K562 (cell line): Measurements from ENCODE around the gene TXNRD2. TPM values are rescaled to one million over a fixed set of nuclear protein-coding genes. Genes with fewer than 3 reads are reported as not detected.

Experiments used
- ATAC-seq: fragments of 200-7000 bp; cut with Tn5 transposase; 3 replicates; pipeline ENCODE4 v1.9.1; 2020; ENCODE audit warnings: moderate library complexity
- BruUV-seq: library from RNA; stranded (reverse); fragments of 400-500 nt; replicated peaks from 2 replicates; lab custom pipeline; 2021; lab: Mats Ljungman, UMichigan
- CTCF ChIA-PET: fragments of 300-600 bp; formaldehyde crosslinking; extraction: SDS; loops from one replicate; lab custom pipeline; 2021; ENCODE audit warnings: low intra/inter-chr PET ratio; lab: Yijun Ruan, JAX
- POLR2A ChIA-PET: fragments of 300-600, 350-650 bp; sonication (Branson Sonifier 250); formaldehyde crosslinking; extraction: SDS; loops from one replicate; lab custom pipeline; 2021; ENCODE audit warnings: antibody characterized with exemption, inconsistent platforms; lab: Yijun Ruan, JAX
- DNase-seq, 4 experiments: peaks; one replicate each; pipeline versions ENCODE4 v3.0.0 to v3.0.0-alpha.2; 2011 to 2018; ENCODE audit warnings: low spot score in 3 of 4, mixed read lengths in 3 of 4; ENCODE audit errors: extremely low read depth in 1 of 4
- FAIRE-seq: peaks from 2 replicates; lab custom pipeline; 2011; peaks lifted over from hg19 to GRCh38; lab: Jason Lieb, UNC
- H2AFZ ChIP-seq: 2 replicates; pipeline ENCODE4 v1.6.0; 2011; ENCODE audit warnings: low read depth, low read length, control low read depth, inconsistent platforms
- H3K27ac ChIP-seq: fragments of 200-600 bp; 3 replicates; pipeline ENCODE4 v1.8.0; 2011; ENCODE audit warnings: low read depth, mild to moderate bottlenecking, control low read depth, inconsistent platforms, low read length, moderate library complexity, mixed read lengths; ENCODE audit errors: extremely low read depth
- H3K27me3 ChIP-seq, 2 experiments: fragments of 300-600 bp in 1 of 2; 2 replicates in 1 of 2; 3 replicates in 1 of 2; pipeline versions ENCODE4 v1.6.0 to v1.8.0; 2011; ENCODE audit warnings: inconsistent platforms in 2 of 2, low read length in 2 of 2, mild to moderate bottlenecking in 1 of 2, mixed read lengths in 1 of 2, moderate library complexity in 1 of 2; ENCODE audit not compliant: control insufficient read depth in 2 of 2, insufficient read depth in 2 of 2
- H3K36me3 ChIP-seq: fragments of 300-600 bp; 3 replicates; pipeline ENCODE4 v1.8.0; 2011; ENCODE audit warnings: mild to moderate bottlenecking, low read length, inconsistent platforms; ENCODE audit not compliant: control insufficient read depth, insufficient read depth
- H3K4me1 ChIP-seq, 2 experiments: fragments of 200-600 bp in 1 of 2; replicated peaks in 1 of 2; 2 replicates in 1 of 2; 3 replicates in 1 of 2; pipeline versions ENCODE4 v1.5.1 to v1.8.0; 2011; ENCODE audit warnings: inconsistent platforms in 2 of 2, low read length in 2 of 2, mild to moderate bottlenecking in 1 of 2, mixed read lengths in 1 of 2, moderate library complexity in 1 of 2; ENCODE audit not compliant: control insufficient read depth in 2 of 2, insufficient read depth in 2 of 2
- H3K4me2 ChIP-seq: 2 replicates; pipeline ENCODE4 v1.6.1; 2011; ENCODE audit warnings: low read length, control low read depth, inconsistent platforms, mixed read lengths; ENCODE audit not compliant: insufficient read depth
- H3K4me3 ChIP-seq: fragments of 200-600 bp; sonication (generic), shearing (Covaris generic); 2 replicates; pipeline ENCODE4 v1.5.1; 2016; ENCODE audit warnings: control low read depth, inconsistent platforms
- H3K79me2 ChIP-seq: fragments of 200-600 bp; 3 replicates; pipeline ENCODE4 v1.8.0; 2011; ENCODE audit warnings: low read length, inconsistent platforms; ENCODE audit not compliant: control insufficient read depth, insufficient read depth
- H3K9ac ChIP-seq, 2 experiments: 2 replicates each; pipeline versions ENCODE4 v1.6.0 to v1.6.1; 2011; ENCODE audit warnings: low read depth in 2 of 2, low read length in 2 of 2, control low read depth in 1 of 2, inconsistent platforms in 1 of 2, mild to moderate bottlenecking in 1 of 2, mixed read lengths in 1 of 2; ENCODE audit not compliant: insufficient read depth in 1 of 2
- H3K9me1 ChIP-seq: one replicate; pipeline ENCODE4 v1.6.0; 2011; ENCODE audit warnings: inconsistent platforms, mild to moderate bottlenecking, low read length, moderate library complexity; ENCODE audit not compliant: control insufficient read depth, insufficient read depth
- H3K9me3 ChIP-seq: replicated peaks from 2 replicates; pipeline ENCODE4 v1.5.1; 2011; ENCODE audit warnings: low read depth, low read length, inconsistent platforms; ENCODE audit not compliant: control insufficient read depth, insufficient read depth
- H4K20me1 ChIP-seq: replicated peaks from 2 replicates; pipeline ENCODE4 v1.6.1; 2011; ENCODE audit warnings: low read length, inconsistent platforms, mixed read lengths; ENCODE audit not compliant: control insufficient read depth, insufficient read depth
- ETS1 ChIP-seq: conservative IDR thresholded peaks from 2 replicates; pipeline ENCODE4 v1.6.1; 2011; ENCODE audit warnings: low read depth, mild to moderate bottlenecking, low read length; ENCODE audit not compliant: control insufficient read depth
- MAFK ChIP-seq: IDR thresholded peaks from 2 replicates; pipeline ENCODE4 v1.6.1; 2011; ENCODE audit warnings: low read length, improper control_type of control experiment
- PHF8 ChIP-seq: fragments of 200-600 bp; sonication (generic); IDR thresholded peaks from 2 replicates; pipeline ENCODE4 v1.6.1; 2012; ENCODE audit warnings: mixed run types, mild to moderate bottlenecking, inconsistent platforms, low read length, moderate library complexity, borderline replicate concordance
- RBBP5 ChIP-seq: fragments of 200-600 bp; sonication (generic); IDR thresholded peaks from 2 replicates; pipeline ENCODE4 v1.6.1; 2012; ENCODE audit warnings: borderline replicate concordance, mild to moderate bottlenecking, low read length, control low read depth, inconsistent platforms; ENCODE audit not compliant: insufficient read depth, poor library complexity, severe bottlenecking
- RBM22 ChIP-seq: fragments of 200-400 bp; formaldehyde crosslinking; IDR thresholded peaks from 2 replicates; pipeline ENCODE4 v1.6.1; 2018; ENCODE audit warnings: low read length, low read depth; ENCODE audit not compliant: poor library complexity, severe bottlenecking
- SAP30 ChIP-seq: fragments of 200-600 bp; sonication (generic); IDR thresholded peaks from 2 replicates; pipeline ENCODE4 v1.6.1; 2012; ENCODE audit warnings: borderline replicate concordance, low read depth, mild to moderate bottlenecking, moderate library complexity, low read length, control low read depth, inconsistent platforms; ENCODE audit not compliant: insufficient read depth, poor library complexity, severe bottlenecking
- SETDB1 ChIP-seq: IDR thresholded peaks from one replicate; pipeline ENCODE4 v1.6.1; 2012; ENCODE audit warnings: low read length, control low read depth, inconsistent platforms
- ZNF436 ChIP-seq: fragments of 250-450, 450-650 bp; sonication (Bioruptor Pico); formaldehyde crosslinking; IDR thresholded peaks from 2 replicates; pipeline ENCODE4 v1.7.0; 2020; ENCODE audit warnings: mild to moderate bottlenecking
- ZNF639 ChIP-seq, 2 experiments: fragments of 200-800 bp in 1 of 2; sonication (Bioruptor generic) in 1 of 2; sonication (generic) in 1 of 2; formaldehyde crosslinking in 1 of 2; IDR thresholded peaks in 1 of 2; conservative IDR thresholded peaks in 1 of 2; 2 replicates each; pipeline versions ENCODE4 v1.5.0 to v1.6.1; 2016 to 2020; ENCODE audit warnings: missing compliant biosample characterization in 1 of 2, missing genetic modification characterization in 1 of 2, missing genetic modification reagents in 1 of 2
- WGBS: fragments of 100-300 bp; shearing (Covaris generic); methylation state at CpG from one replicate; pipeline ENCODE4 v1.1.6; 2016; ENCODE audit warnings: low coverage, mixed read lengths; ENCODE audit not compliant: insufficient coverage; ENCODE audit errors: missing lambda C conversion rate; 5-methylcytosine and 5-hydroxymethylcytosine counted together
- in situ Hi-C: fragments of 300-500 bp; cut with MboI; formaldehyde crosslinking; loops from 4 replicates; pipeline ENCODE4 v1.15.0; 2018; ENCODE audit warnings: inconsistent platforms, mixed read lengths
- intact Hi-C: fragments of 100-400 bp; cut with micrococcal nuclease; formaldehyde crosslinking; loops from 2 replicates; pipeline ENCODE4 v1.14.2; 2022
- polyA plus RNA-seq, 8 experiments: library from polyadenylated mRNA; depleted of rRNA in 4 of 8; stranded (reverse) in 5 of 8; unstranded in 3 of 8; fragments of >200 nt; fragmentation: Nextera tagmentation in 2 of 8; fragmentation: Illumina TruSeq in 1 of 8; extraction: Ambion mirVana in 2 of 8; extraction: Trizol in 1 of 8; gene quantifications; 2 replicates each; pipeline versions ENCODE4 v1.2.1 to v1.2.3, GENCODE V29; 2011 to 2014; ENCODE audit warnings: inconsistent platforms in 1 of 8, missing spikeins in 1 of 8
- total RNA-seq, 7 experiments: library from RNA; depleted of rRNA in 6 of 7; stranded (reverse); fragments of >200 nt in 6 of 7; fragmentation: Illumina TruSeq in 2 of 7; extraction: Trizol in 2 of 7; gene quantifications; 2 replicates each; pipeline versions ENCODE4 v1.2.1 to v1.2.3, GENCODE V29; 2011 to 2021; ENCODE audit warnings: low replicate concordance in 1 of 7
- TF ChIP-seq, protein P1 (sequence below): IDR thresholded peaks from 2 replicates; pipeline ENCODE4 v1.6.1; 2011; ENCODE audit warnings: borderline replicate concordance, low read depth, mild to moderate bottlenecking, moderate library complexity, low read length; ENCODE audit not compliant: insufficient read depth, poor library complexity, severe bottlenecking

TXNRD2 gene
- total and polyA plus RNA-seq, 9 of the 15 experiments (the other 6 are each of a cell fraction or from before 2014, with no cell fraction given) = 3.3 to 80.2 (median 49.4) TPM

DNA sequence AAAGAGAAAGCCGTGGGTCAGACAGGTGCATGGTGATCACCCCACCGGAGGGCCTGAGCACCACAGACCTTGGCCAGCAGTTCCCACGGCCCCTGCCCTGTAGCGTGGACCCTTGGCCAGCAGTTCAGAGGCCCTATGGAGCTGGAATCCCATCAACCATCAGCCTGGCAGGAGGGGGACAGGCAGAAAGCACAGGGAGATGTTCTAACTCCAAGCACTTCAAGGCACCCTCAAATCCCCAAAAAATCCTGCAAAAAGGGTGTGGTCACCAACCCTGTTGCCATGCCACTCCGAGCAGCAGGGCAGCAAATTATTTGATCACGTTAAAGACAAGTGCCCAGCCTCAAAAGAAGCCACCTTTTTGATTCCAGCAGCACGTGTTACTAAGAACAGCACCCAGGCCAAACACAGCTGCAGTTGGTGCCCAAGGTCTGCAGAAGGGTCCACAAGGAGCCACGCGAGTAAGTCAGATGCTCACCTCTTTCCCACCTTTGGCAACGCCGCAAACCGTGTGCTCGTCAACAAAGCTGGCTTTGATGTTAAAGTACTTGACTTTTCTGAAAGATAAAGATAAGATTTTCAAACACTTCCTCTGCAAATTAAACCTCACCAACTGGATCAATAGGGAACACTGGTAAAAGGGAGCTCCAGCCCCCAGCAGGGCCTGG lies 26.2 kb downstream of the TXNRD2 start:
- DNase-seq (no peak), ATAC-seq (no peak), FAIRE-seq (no peak)
- Histone ChIP-seq H3K27me3 (no peaks in the 10 kb centered on the region), H3K36me3 (peaks cover 72% of the 10 kb centered on the region), H4K20me1 (no peaks in the 10 kb centered on the region), H3K4me1 (peaks cover 0 to 37% of the 10 kb centered on the region in 2 experiments; a peak in 4 of 5 replicates), H3K27ac (no peak overlapping the region), H3K9ac (peak overlapping the region in 1 of 2 experiments; percentile 43; a peak in 2 of 4 replicates), H3K9me3 (no peaks in the 10 kb centered on the region), H3K4me3 (no peak overlapping the region), H3K4me2 (no peak overlapping the region), H2AFZ (no peak overlapping the region)
- no TSS peak for BruUV-seq
- CTCF ChIA-PET = no interaction called here
- intact Hi-C loops = no loop called here
- POLR2A ChIA-PET = interaction anchor here (0.5 to 1.4 kb wide), 7 partner anchors 11 to 196 kb away, joined by 3 to 7 read pairs (median 4); partner anchors contain the start of gene GP1BB
- 0 out of 2 replicates have a peak, but pooled peaks have one; percentile 17 for TF ChIP-seq PHF8
- 0 out of 2 replicates have a peak, but pooled peaks have one; percentile 28 for TF ChIP-seq ETS1
- peak; percentile 20 for TF ChIP-seq SETDB1
- peak in 1 of 2 experiments; percentile 89; a peak in 1 of 4 replicates for TF ChIP-seq ZNF639 (CRISPR knock-in tag; conservative IDR thresholded peaks at IDR 0.05 in 1 of 2, IDR thresholded peaks at IDR 0.05 in 1 of 2)
- peak; percentile 66 for TF ChIP-seq RBBP5
- TF ChIP-seq MAFK = no peak
- TF ChIP-seq, protein P1, sequence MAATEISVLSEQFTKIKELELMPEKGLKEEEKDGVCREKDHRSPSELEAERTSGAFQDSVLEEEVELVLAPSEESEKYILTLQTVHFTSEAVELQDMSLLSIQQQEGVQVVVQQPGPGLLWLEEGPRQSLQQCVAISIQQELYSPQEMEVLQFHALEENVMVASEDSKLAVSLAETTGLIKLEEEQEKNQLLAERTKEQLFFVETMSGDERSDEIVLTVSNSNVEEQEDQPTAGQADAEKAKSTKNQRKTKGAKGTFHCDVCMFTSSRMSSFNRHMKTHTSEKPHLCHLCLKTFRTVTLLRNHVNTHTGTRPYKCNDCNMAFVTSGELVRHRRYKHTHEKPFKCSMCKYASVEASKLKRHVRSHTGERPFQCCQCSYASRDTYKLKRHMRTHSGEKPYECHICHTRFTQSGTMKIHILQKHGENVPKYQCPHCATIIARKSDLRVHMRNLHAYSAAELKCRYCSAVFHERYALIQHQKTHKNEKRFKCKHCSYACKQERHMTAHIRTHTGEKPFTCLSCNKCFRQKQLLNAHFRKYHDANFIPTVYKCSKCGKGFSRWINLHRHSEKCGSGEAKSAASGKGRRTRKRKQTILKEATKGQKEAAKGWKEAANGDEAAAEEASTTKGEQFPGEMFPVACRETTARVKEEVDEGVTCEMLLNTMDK = no peak
- no peak for TF ChIP-seq ZNF436 (CRISPR knock-in tag)
- TF ChIP-seq SAP30 = peak; percentile 24
- TF ChIP-seq RBM22 = no peak
- TF ChIP-seq, all 486 proteins: peak for 6
- Histone ChIP-seq H3K79me2 (no peaks in the 10 kb centered on the region), H3K9me1 (no peaks in the 10 kb centered on the region)
- in situ Hi-C loops = no loop called here
- 73% methylated on average over 13 of the region's 13 CpGs for WGBS
